Neural cell (in vitro differentiated cells): ENCODE data around the gene TXNL1.

Source experiments
- EP300 ChIP-seq: fragments of 450-650 bp; conservative IDR thresholded peaks from 2 replicates; pipeline ENCODE4 v1.6.1; 2014; ENCODE audit warnings: antibody characterized with exemption, mild to moderate bottlenecking, moderate library complexity; ENCODE audit not compliant: poor library complexity, severe bottlenecking
- EZH2 ChIP-seq: fragments of 200-600, 300-800 bp; shearing (Covaris generic), sonication (generic); IDR thresholded peaks from 2 replicates; pipeline ENCODE4 v1.6.1; 2014; ENCODE audit warnings: antibody characterized with exemption, low read length, borderline replicate concordance, mild to moderate bottlenecking; ENCODE audit not compliant: insufficient read depth, poor library complexity, severe bottlenecking
- MXI1 ChIP-seq: fragments of 450-650 bp; conservative IDR thresholded peaks from 2 replicates; pipeline ENCODE4 v1.6.1; 2014; ENCODE audit warnings: antibody characterized with exemption, mild to moderate bottlenecking; ENCODE audit not compliant: poor library complexity, severe bottlenecking
- POLR2AphosphoS5 ChIP-seq: IDR thresholded peaks from 2 replicates; pipeline ENCODE4 v1.6.1; 2012
- RAD21 ChIP-seq: fragments of 450-650 bp; conservative IDR thresholded peaks from 2 replicates; pipeline ENCODE4 v1.6.1; 2014; ENCODE audit warnings: antibody characterized with exemption, mild to moderate bottlenecking, moderate library complexity
- SMC3 ChIP-seq: fragments of 450-650 bp; conservative IDR thresholded peaks from 2 replicates; pipeline ENCODE4 v1.6.1; 2014; ENCODE audit warnings: antibody characterized with exemption, mild to moderate bottlenecking, moderate library complexity; ENCODE audit not compliant: poor library complexity
- TAF1 ChIP-seq: IDR thresholded peaks from 2 replicates; pipeline ENCODE4 v1.6.1; 2012; ENCODE audit warnings: low read depth
- TF ChIP-seq, protein P1 (sequence below): fragments of 450-650 bp; IDR thresholded peaks from 2 replicates; pipeline ENCODE4 v1.5.1; 2014; ENCODE audit warnings: antibody characterized with exemption, mild to moderate bottlenecking, moderate library complexity; ENCODE audit not compliant: poor library complexity, severe bottlenecking
- TF ChIP-seq, protein P2 (sequence below): IDR thresholded peaks from 2 replicates; pipeline ENCODE4 v1.6.1; 2012; ENCODE audit warnings: borderline replicate concordance

DNA sequence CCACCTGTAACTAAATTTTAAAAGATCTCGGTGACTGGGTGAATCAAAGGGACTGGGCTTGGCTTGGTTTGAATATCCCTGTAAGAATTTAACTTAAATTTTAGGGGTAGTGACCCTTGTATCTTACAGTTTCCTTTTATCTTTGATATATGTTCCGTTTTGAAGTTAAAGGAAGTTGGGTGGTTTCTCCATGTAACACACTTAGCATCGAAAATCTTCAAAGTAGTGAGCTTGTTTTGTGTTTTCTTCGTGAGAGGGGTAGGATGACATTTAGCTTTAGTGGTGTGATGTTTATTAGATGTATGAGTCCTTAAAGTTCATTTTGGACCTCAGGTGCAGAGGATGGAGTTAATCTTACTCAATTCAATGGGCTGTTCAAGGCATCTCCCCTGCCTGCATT lies 14.4 kb upstream of the TXNL1 start:
- TF ChIP-seq, protein P1, sequence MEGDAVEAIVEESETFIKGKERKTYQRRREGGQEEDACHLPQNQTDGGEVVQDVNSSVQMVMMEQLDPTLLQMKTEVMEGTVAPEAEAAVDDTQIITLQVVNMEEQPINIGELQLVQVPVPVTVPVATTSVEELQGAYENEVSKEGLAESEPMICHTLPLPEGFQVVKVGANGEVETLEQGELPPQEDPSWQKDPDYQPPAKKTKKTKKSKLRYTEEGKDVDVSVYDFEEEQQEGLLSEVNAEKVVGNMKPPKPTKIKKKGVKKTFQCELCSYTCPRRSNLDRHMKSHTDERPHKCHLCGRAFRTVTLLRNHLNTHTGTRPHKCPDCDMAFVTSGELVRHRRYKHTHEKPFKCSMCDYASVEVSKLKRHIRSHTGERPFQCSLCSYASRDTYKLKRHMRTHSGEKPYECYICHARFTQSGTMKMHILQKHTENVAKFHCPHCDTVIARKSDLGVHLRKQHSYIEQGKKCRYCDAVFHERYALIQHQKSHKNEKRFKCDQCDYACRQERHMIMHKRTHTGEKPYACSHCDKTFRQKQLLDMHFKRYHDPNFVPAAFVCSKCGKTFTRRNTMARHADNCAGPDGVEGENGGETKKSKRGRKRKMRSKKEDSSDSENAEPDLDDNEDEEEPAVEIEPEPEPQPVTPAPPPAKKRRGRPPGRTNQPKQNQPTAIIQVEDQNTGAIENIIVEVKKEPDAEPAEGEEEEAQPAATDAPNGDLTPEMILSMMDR, result no peak
- TF ChIP-seq EZH2, result no peak
- TF ChIP-seq, protein P2, sequence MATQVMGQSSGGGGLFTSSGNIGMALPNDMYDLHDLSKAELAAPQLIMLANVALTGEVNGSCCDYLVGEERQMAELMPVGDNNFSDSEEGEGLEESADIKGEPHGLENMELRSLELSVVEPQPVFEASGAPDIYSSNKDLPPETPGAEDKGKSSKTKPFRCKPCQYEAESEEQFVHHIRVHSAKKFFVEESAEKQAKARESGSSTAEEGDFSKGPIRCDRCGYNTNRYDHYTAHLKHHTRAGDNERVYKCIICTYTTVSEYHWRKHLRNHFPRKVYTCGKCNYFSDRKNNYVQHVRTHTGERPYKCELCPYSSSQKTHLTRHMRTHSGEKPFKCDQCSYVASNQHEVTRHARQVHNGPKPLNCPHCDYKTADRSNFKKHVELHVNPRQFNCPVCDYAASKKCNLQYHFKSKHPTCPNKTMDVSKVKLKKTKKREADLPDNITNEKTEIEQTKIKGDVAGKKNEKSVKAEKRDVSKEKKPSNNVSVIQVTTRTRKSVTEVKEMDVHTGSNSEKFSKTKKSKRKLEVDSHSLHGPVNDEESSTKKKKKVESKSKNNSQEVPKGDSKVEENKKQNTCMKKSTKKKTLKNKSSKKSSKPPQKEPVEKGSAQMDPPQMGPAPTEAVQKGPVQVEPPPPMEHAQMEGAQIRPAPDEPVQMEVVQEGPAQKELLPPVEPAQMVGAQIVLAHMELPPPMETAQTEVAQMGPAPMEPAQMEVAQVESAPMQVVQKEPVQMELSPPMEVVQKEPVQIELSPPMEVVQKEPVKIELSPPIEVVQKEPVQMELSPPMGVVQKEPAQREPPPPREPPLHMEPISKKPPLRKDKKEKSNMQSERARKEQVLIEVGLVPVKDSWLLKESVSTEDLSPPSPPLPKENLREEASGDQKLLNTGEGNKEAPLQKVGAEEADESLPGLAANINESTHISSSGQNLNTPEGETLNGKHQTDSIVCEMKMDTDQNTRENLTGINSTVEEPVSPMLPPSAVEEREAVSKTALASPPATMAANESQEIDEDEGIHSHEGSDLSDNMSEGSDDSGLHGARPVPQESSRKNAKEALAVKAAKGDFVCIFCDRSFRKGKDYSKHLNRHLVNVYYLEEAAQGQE, result no peak
- TF ChIP-seq EP300, result no peak
- no peak for TF ChIP-seq RAD21
- TF ChIP-seq POLR2AphosphoS5, result no peak
- TF ChIP-seq TAF1, result no peak
- no peak for TF ChIP-seq MXI1
- TF ChIP-seq SMC3, result no peak
